HG03460 (cell line): ENCODE measurements around the gene YBX1.
"Not testable (repeated sequence)": the region's sequence is repeated elsewhere in the genome, so short reads cannot be mapped to it uniquely, and the experiment has no call there.

ENCODE experiments used
- ATAC-seq: cut with Tn5 transposase; IDR thresholded peaks from one replicate; pipeline ENCODE4 v1.9.1; 2021; ENCODE audit not compliant: unreplicated experiment

YBX1 gene

DNA sequence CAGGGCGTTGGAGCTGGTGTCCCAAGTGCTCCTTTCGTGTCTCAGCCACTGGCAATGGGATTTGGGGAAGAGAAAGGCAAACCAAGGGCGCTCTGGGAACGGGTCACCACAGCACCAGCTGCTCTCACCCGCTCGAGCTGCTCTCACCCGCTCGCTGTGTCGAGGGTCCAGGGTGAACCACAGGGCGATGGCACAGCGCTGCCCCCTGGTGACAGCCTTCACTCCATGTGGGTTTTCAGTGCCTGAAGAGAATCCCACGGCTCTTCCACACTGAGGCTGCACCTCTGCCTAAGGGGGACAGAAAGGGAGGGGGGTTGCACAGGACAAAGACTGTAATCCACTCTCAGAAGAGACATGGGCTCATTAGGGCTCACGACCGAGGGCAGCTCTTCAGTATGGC is 64.9 kb downstream of the YBX1 start:
- ATAC-seq: no peak

GRCh38 chr1:42748021-42748420 is 65.8 kb downstream of the YBX1 start:
- no peak for ATAC-seq

DNA sequence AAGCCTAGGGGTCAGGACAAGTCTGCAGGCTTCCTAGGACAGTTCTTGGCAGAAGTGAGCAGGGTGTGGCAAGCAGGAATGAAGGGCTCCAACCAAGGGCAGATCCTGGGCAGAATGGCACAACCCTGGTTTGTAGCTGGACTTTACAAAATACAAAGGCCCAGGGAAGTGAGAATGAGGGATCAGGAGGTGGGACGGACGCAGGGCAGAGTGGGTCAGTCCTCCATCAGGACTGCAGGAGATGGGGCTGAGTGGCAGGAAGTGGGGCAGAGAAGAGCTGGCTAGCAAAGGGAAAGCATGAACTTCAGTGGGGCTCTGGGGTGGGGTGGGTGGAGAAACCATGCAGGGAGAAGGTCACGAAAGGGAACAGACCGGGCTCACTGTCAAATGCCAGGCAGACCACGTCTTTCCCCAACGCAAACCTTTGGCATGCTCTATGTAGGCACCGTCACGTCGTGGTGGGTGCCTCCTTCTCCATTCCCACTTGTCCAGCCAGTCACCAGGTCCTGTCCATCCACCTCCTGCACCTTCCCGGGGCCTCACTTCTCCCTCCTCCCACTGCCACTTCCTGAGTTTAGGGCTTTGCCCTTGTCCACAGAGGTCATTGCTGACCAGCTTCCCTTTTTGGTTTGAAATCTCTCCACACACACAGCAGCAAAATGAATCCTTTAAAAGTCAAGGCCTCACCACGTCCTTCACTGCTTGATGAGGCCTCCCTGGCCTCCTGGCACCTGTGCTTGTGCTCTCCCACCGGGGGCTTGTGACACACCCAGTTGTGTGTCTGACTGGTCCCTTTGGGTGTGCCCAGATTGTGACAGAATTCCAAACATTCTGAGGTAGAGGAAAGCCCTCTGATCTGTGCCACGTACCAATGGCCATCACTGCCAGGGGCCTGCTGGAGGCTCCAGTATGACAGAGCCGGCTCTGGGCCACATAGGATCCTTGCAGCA is 66.5 kb downstream of the YBX1 start:
- ATAC-seq: no peak

DNA sequence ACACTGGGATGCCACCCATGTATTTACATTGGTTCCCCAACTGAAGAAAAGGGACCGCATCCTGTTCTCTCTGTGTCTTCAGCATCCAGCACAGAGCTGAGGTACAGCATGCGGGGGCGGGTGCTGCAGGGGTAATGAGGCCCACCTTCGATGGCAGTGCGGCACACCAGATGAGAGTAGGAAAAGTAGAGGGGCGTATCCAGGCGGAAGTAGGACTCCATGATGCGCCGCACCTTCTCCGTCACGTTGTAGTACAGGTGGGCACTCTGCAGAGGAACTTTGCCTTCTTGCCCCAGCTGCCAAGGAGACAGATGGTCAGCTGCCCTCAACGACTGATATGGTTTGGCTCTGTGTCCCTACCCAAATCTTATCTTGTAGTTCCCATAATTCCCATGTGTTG is 67.8 kb downstream of the YBX1 start:
- ATAC-seq: no peak

GRCh38 chr1:42751511-42752070 is 69.4 kb downstream of the YBX1 start:
- ATAC-seq: not testable (repeated sequence)

DNA sequence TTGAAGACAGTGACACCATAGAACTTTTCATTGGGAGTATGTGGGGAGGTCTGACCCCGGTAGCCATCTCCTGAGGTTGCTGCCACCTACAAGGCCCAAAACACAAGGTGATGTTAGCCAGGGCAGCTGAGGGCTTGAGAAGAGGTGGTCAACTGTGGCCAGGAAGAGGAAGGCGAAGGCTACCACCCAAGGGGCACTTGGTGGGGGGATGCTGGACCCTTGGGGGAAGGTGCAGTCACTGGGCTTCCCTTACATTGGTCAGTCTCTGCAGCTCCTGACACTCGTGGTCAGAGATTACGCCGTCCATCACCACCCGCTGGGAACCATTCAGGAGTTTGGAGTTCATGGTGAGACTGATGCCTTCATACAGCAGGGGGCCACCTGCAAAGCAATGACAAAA is 70.1 kb downstream of the YBX1 start:
- no peak for ATAC-seq

DNA sequence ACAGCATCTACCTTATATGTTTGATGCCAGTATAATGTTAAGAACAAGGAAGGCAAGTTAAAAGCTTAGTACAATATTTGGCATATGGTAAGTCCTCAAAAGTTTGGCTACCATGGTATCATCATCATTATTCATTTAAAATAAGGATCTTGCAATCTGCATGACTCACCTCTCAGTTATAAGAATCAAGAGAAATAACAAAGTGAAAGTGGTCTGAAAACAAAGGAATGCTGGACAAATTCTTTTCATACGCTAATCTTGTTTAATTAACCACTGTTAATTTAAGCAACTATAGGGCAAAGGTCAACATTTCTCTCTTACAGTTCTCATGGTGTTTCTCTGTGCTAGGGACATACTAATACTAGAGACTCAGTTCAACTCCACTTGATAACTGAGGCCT is 70.9 kb downstream of the YBX1 start:
- no peak for ATAC-seq
